GM19240 (cell line): ENCODE results near the gene CUL4B.
A peak's percentile ranks its signal among the peaks of the same experiment; 100 is the strongest.
"Not testable (repeated sequence)": the region's sequence is repeated elsewhere in the genome, so short reads cannot be mapped to it uniquely, and the experiment has no call there.

Experiments used
- DNase-seq: peaks from one replicate; pipeline ENCODE4 v3.0.0; 2011; ENCODE audit warnings: low spot score; ENCODE audit not compliant: insufficient read length

Gene CUL4B

GRCh38 chrX:120560842-120561633 lies at the start of gene CUL4B:
TSS of gene CUL4B (minus strand) at chrX:120560962. CDS start at chrX:120560638, 324 bp downstream.
- DNase-seq = peak; percentile 38

DNA sequence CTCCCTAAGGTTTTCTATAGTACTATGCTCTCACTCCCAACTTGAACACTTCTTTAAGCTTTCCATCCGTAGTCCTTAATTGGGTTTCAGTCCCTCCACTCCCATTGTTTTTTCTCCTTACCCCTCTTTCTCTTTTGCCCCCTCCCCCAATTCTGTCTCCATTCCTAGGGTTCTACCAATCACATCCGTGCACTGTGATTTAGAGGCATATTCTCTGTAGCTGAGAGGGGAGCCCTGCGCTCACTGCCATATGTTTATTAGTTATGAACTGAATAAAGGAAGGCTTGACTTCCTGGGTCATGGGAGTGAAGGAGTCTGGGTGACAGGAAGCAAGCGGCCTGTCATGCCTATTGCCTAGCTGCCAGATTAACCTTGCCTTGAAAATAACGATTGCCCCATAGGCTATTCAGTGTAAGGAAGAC lies 43.6 kb upstream of the CUL4B start:
- peak; percentile 18 for DNase-seq

DNA sequence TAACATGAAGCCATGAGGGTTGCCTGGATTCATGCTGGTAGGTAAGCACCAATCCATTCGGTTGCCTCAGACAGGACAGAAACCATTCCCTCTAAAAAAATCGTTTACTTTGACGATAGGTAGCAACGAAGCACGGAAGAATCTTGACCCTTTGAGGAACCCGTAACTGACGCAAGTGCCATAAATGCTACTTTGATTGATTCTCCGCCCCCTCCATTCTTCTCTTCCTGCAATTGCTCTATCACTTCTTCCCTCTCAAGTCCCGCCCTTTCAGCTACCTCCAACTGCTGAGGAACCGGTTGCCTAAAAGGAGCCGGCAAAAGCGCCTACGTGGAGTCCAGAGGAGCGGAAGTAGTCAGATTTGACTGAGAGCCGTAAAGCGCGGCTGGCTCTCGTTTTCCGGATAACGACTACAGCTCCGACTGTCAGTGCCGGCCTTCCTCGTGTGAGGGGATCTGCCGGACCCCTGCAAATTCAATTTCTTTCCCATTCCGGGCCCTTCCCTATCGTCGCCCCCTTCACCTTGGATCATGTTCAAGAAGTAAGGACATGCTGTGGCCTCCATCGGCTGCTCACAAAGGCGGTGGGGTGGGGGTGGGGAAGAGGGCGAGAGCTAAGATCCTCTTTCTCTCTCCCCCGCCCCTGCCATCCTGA lies 43.1 kb upstream of the CUL4B start, which contains the start of gene MCTS1:
TSS of gene MCTS1 (plus strand) at position 395 of the 654 bp plus-strand sequence. CDS start at position 531, 136 bp downstream.
- DNase-seq = peak; percentile 53

DNA sequence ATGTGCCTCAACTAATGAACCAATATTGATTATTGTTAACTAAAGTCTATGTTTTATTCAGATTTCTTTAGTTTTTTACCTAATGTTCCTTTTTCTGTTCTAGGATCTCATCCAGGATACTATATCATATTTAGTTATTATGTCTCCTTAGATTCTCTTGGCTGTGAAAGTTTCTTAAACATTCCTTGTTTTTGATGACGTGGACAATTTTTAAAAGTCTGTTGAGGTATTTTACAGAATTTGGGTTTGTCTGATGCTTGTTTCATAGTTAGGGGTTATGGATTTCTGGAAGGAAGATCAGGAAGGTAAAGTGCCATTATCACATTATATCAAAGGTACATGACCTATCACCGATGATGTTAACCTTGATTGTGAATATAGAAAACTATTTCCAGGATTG lies 24.9 kb upstream of the CUL4B start:
- DNase-seq = no peak

- DNase-seq = no peak
Measured at GRCh38 chrX:120575379-120576114, 14.8 kb upstream of the CUL4B start.

DNA sequence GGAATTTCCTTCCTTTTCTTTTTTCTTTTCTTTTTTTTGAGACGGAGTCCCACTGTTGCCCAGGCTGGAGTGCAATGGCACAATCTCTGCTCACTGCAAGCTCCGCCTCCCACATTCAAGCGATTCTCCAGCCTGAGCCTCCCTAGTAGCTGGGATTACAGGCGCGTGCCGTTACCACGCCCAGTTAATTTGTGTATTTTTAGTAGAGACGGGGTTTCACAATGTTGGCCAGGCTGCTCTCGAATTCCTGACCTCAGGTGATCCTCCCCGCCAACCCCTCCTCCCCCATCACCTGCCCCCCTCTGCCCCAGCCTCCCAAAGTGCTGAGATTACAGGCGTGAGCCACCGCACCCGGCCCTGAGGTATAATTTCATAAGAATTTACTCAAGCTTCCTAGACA lies 13.0 kb upstream of the CUL4B start:
- not testable (repeated sequence) for DNase-seq

- DNase-seq = no peak
Measured at GRCh38 chrX:120570011-120570600, 9.3 kb upstream of the CUL4B start.

DNA sequence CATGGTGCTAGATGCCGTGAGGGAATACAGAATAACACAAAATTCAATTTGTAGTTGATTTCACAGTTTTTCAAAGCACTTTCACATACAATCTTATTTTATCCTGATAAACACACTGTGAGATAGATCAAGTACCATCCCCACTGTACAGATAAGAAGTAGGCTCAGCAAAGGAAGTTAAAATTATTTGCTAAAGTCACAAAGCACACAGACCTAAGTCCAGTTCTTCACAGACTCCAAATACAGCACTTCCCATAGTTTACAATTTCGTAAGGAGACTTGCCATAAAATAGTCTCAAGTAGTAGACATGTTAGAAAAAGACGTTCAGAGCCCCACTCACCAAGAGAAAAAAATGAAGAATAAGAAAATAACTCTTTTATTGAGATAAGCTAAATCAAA lies 7.8 kb upstream of the CUL4B start:
- DNase-seq = no peak

GRCh38 chrX:120568035-120568434 lies 7.3 kb upstream of the CUL4B start:
- DNase-seq = no peak

- DNase-seq = no peak
Measured at GRCh38 chrX:120566817-120567216, 6.1 kb upstream of the CUL4B start.

GRCh38 chrX:120564925-120565324 lies 4.2 kb upstream of the CUL4B start:
- DNase-seq = no peak

DNA sequence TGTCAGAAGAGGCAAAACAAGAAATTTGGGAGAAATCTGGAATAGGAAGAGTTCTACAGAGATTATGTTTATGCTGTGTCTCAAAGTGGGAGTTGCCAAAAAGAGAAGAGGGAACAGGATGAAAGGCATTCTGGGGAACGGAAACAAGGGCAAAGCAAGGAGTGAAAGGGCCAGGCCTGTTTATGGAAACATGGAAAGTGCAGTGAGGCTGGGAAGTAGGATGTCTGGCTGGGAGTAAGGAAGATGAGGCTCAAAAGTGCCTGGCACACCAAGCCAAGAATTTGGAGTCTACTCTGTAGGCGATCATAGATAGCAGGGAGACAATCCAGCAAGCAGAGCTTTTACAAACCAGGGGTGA lies 1.8 kb upstream of the CUL4B start:
- no peak for DNase-seq

- no peak for DNase-seq
Measured at GRCh38 chrX:120561634-120562568, 1.1 kb upstream of the CUL4B start.

GRCh38 chrX:120560405-120560841 lies 339 bp downstream of the CUL4B start:
- no peak for DNase-seq

- DNase-seq = no peak
Measured at GRCh38 chrX:120559804-120560203, 958 bp downstream of the CUL4B start.

GRCh38 chrX:120556251-120556650 lies 4.5 kb downstream of the CUL4B start:
- DNase-seq = no peak

- DNase-seq = no peak
Measured at GRCh38 chrX:120549483-120550452, 11.0 kb downstream of the CUL4B start.

GRCh38 chrX:120536061-120536460 lies 24.7 kb downstream of the CUL4B start:
- no peak for DNase-seq
